ENCODE results near the gene CYBA. TPM values are rescaled to one million over a fixed set of nuclear protein-coding genes. Genes with fewer than 3 reads are reported as not detected.

Gene CYBA
- total and polyA plus RNA-seq, 9 of the 15 experiments (the other 6 are each of a cell fraction or from before 2014, with no cell fraction given): 0.34 to 683 (median 93.0) TPM

DNA sequence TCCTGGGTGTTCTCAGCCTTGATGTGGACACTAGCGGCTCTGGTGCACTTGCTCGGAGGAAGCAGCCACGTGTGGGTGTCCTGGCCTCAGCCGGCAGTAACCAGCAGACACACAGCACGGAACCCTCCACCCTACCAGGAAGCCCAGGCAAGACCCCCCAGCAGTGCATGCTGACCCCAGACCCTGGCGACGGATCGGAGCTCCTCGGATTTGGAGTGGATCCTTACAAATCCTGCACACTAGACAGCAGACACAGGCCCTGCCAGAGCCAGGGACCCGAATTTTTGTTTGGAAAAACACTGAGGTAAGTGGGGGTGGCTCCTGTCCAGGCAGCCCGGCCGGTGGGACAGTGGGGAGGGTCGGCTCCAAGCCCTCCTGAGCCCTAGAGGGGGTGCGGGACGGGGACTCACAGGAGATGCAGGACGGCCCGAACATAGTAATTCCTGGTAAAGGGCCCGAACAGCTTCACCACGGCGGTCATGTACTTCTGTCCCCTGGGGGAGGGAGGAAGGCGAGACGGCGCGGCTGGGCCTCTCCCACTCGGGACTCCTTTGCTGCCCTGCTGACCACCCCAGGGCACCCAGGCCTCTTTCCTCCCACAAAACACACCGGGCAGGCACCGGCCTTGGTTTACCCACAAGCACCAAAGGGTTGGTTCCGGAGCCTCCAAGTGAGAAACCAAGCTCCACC is 4.4 kb downstream of the CYBA start:
- BruUV-seq (replicated peaks): no TSS peak
- H3K4me3 ChIP-seq: no peak overlapping the region
- H3K79me2 ChIP-seq (ENCODE audit: control insufficient read depth, insufficient read depth, low read length): peaks cover 29% of the 10 kb centered on the region
- no peak overlapping the region for H2AFZ ChIP-seq (ENCODE audit: low read depth, low read length)
- CTCF ChIA-PET (ENCODE audit: low intra/inter-chr PET ratio): no interaction called here
- no peaks in the 10 kb centered on the region for H3K9me3 ChIP-seq (replicated peaks; ENCODE audit: control insufficient read depth, insufficient read depth, low read depth, low read length)
- H3K27ac ChIP-seq (ENCODE audit: extremely low read depth, low read depth, low read length): no peak overlapping the region
- 86% methylated on average over 17 of the region's 28 CpGs for WGBS (ENCODE audit: insufficient coverage, low coverage, missing lambda C conversion rate)
- FAIRE-seq: no peak
- in situ Hi-C loops (cut with MboI) (no loop called here), intact Hi-C loops (cut with micrococcal nuclease) (no loop called here)
- H3K27me3 ChIP-seq (ENCODE audit: control insufficient read depth in 2 of 2, insufficient read depth in 2 of 2, low read length in 2 of 2): no peaks in the 10 kb centered on the region
- H4K20me1 ChIP-seq (replicated peaks; ENCODE audit: control insufficient read depth, insufficient read depth, low read length): peaks cover 8% of the 10 kb centered on the region; the same call in 1 of the 2 replicates
- H3K4me2 ChIP-seq (ENCODE audit: insufficient read depth, low read length): no peak overlapping the region
- ATAC-seq: no peak
- H3K4me1 ChIP-seq (replicated peaks in 1 of 2; ENCODE audit: control insufficient read depth in 2 of 2, insufficient read depth in 2 of 2, low read length in 2 of 2): peaks cover 5 to 82% of the 10 kb centered on the region in 2 experiments; a peak in 4 of 5 replicates
- no peak for DNase-seq (ENCODE audit: extremely low read depth in 1 of 4, low spot score in 3 of 4)
- POLR2A ChIA-PET: interaction anchor here (0.6 kb wide), 1 partner anchor 566 kb away, joined by 3 read pairs; no protein-coding TSS in a partner anchor
- TF ChIP-seq, protein P1, sequence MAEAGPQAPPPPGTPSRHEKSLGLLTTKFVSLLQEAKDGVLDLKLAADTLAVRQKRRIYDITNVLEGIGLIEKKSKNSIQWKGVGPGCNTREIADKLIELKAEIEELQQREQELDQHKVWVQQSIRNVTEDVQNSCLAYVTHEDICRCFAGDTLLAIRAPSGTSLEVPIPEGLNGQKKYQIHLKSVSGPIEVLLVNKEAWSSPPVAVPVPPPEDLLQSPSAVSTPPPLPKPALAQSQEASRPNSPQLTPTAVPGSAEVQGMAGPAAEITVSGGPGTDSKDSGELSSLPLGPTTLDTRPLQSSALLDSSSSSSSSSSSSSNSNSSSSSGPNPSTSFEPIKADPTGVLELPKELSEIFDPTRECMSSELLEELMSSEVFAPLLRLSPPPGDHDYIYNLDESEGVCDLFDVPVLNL (CRISPR knock-in tag; IDR thresholded peaks at IDR 0.05; ENCODE audit: low read depth): no peak
- TF ChIP-seq, protein P2, sequence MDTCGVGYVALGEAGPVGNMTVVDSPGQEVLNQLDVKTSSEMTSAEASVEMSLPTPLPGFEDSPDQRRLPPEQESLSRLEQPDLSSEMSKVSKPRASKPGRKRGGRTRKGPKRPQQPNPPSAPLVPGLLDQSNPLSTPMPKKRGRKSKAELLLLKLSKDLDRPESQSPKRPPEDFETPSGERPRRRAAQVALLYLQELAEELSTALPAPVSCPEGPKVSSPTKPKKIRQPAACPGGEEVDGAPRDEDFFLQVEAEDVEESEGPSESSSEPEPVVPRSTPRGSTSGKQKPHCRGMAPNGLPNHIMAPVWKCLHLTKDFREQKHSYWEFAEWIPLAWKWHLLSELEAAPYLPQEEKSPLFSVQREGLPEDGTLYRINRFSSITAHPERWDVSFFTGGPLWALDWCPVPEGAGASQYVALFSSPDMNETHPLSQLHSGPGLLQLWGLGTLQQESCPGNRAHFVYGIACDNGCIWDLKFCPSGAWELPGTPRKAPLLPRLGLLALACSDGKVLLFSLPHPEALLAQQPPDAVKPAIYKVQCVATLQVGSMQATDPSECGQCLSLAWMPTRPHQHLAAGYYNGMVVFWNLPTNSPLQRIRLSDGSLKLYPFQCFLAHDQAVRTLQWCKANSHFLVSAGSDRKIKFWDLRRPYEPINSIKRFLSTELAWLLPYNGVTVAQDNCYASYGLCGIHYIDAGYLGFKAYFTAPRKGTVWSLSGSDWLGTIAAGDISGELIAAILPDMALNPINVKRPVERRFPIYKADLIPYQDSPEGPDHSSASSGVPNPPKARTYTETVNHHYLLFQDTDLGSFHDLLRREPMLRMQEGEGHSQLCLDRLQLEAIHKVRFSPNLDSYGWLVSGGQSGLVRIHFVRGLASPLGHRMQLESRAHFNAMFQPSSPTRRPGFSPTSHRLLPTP (IDR thresholded peaks at IDR 0.05; ENCODE audit: borderline replicate concordance, extremely low read depth, insufficient read length): no peak
- TF ChIP-seq U2AF1 (optimal IDR thresholded peaks at IDR 0.05; ENCODE audit: low read depth, low read length): no peak
- TF ChIP-seq SIRT6 (IDR thresholded peaks at IDR 0.05; ENCODE audit: low read depth, low read length): no peak
- no peak for TF ChIP-seq ZNF511 (CRISPR knock-in tag; IDR thresholded peaks at IDR 0.05)
- TF ChIP-seq ZNF408 (CRISPR knock-in tag; IDR thresholded peaks at IDR 0.05; ENCODE audit: low read depth): no peak
- no peak for TF ChIP-seq ZNF324 (CRISPR knock-in tag; IDR thresholded peaks at IDR 0.05)
- TF ChIP-seq ZBTB33 (CRISPR knock-in tag; IDR thresholded peaks at IDR 0.05): 0 out of 2 replicates have a peak, but pooled peaks have one; percentile 4
- peak; percentile 60 for TF ChIP-seq POLR2G (IDR thresholded peaks at IDR 0.05; ENCODE audit: low read depth, low read length)
- TF ChIP-seq SRSF3 (IDR thresholded peaks at IDR 0.05; ENCODE audit: insufficient read depth, low read length): 0 out of 2 replicates have a peak, but pooled peaks have one; percentile 26
- TF ChIP-seq RBFOX2 (IDR thresholded peaks at IDR 0.05; ENCODE audit: low read depth, low read length): peak; percentile 27; the same call in 1 of the 2 replicates
- H3K9me1 ChIP-seq (ENCODE audit: control insufficient read depth, insufficient read depth, low read length): no peaks in the 10 kb centered on the region
- peak overlapping the region in 1 of 2 experiments; percentile 66; a peak in 2 of 4 replicates for H3K9ac ChIP-seq (ENCODE audit: insufficient read depth in 1 of 2, low read depth in 2 of 2, low read length in 2 of 2)
- H3K36me3 ChIP-seq (ENCODE audit: control insufficient read depth, insufficient read depth, low read length): peaks cover 38% of the 10 kb centered on the region; the same call in 2 of the 3 replicates
